Ovary (tissue), 9 donors: Measurements from ENCODE around the gene KIAA1328. TPM values are rescaled to one million over a fixed set of nuclear protein-coding genes. Genes with fewer than 3 reads are reported as not detected.
A peak's percentile ranks its signal among the peaks of the same experiment; 100 is the strongest.
"Not testable (repeated sequence)": the region's sequence is repeated elsewhere in the genome, so short reads cannot be mapped to it uniquely, and the experiment has no call there.

Source experiments
- DNase-seq, 5 donors: peaks; one replicate each; pipeline ENCODE4 v3.0.0-alpha.2; 2019 to 2020
- H3K27ac ChIP-seq, 2 donors: fragments of 200-600 bp; one replicate each; pipeline versions ENCODE4 v1.5.1 to v1.8.0; 2019 to 2022
- H3K27me3 ChIP-seq: fragments of 200-600 bp; one replicate; pipeline ENCODE4 v1.8.0; 2022
- H3K36me3 ChIP-seq: fragments of 200-600 bp; sonication (generic); one replicate; pipeline ENCODE4 v1.5.1; 2019
- H3K4me1 ChIP-seq: one replicate; pipeline ENCODE4 v1.8.1; 2013; ENCODE audit warnings: mild to moderate bottlenecking, moderate library complexity; ENCODE audit not compliant: insufficient read depth
- H3K4me3 ChIP-seq: fragments of 200-600 bp; sonication (generic); one replicate; pipeline ENCODE4 v1.5.1; 2017
- H3K9me3 ChIP-seq, 2 donors: fragments of 200-600 bp in 1 of 2; sonication (generic) in 1 of 2; one replicate each; pipeline versions ENCODE4 v1.5.1 to v1.8.1; 2013 to 2019; ENCODE audit warnings: mild to moderate bottlenecking in 1 of 2, moderate library complexity in 1 of 2
- CTCF ChIP-seq, 3 donors: fragments of 450-650 bp in 2 of 3; fragments of 200-600 bp in 1 of 3; IDR thresholded peaks; one replicate each; pipeline versions ENCODE4 v1.5.1 to v1.8.0; 2016 to 2022; ENCODE audit warnings: antibody characterized with exemption in 3 of 3, mild to moderate bottlenecking in 1 of 3
- EP300 ChIP-seq: sonication (generic); formaldehyde crosslinking; IDR thresholded peaks from one replicate; pipeline ENCODE4 v1.6.1; 2017; ENCODE audit warnings: antibody characterized with exemption
- POLR2A ChIP-seq: fragments of 450-650 bp; IDR thresholded peaks from one replicate; pipeline ENCODE4 v1.6.1; 2017; ENCODE audit warnings: antibody characterized with exemption, mild to moderate bottlenecking, moderate library complexity
- WGBS, 3 donors: extraction: QIAGEN DNeasy Blood & Tissue Kit in 1 of 3; methylation state at CpG; one replicate each; pipeline versions ENCODE4 v1.1.5 to v1.1.7; 2013 to 2017; 5-methylcytosine and 5-hydroxymethylcytosine counted together
- intact Hi-C, 4 donors: fragments of 100-400 bp; cut with DNase I; formaldehyde crosslinking; loops; one replicate each; pipeline versions ENCODE4 v1.11.0 to v1.15.1; 2022 to 2023
- polyA plus RNA-seq, 2 donors: library from polyadenylated mRNA; stranded (reverse); fragments of 200-250 nt in 1 of 2; fragments of 350-450 nt in 1 of 2; fragmentation: Illumina TruSeq in 1 of 2; extraction: RNeasy Lipid Tissue Mini Kit (QIAGEN cat#74804) in 1 of 2; gene quantifications; one replicate each; pipeline ENCODE4 v1.2.3, GENCODE V29; 2013 to 2014
- total RNA-seq, 7 donors: library from RNA; depleted of rRNA in 2 of 7; stranded (reverse); fragments of >200 nt in 2 of 7; fragmentation: NEBNext Ultra II Directional in 3 of 7; extraction: Animal tissue kit (Norgen Biotek cat#: 25700) in 3 of 7; gene quantifications; one replicate each; pipeline versions ENCODE4 v1.1.0 to v1.2.4, GENCODE V29; 2016 to 2023
- donor health status: DM: no; HTN: no; CAD: no; lungs with moderate emphysema.
- donor health status: DM: no; HTN: no; CAD: no.
- donor health status: Bipolar disorder and iron deficiency.
- donor health status: DM: yes; HTN: yes; CAD: no.
- donor health status: DM: no; HTN: no; CAD: no.
- donor health status: DM: yes; HTN: yes; CAD: no.

KIAA1328 gene
- total and polyA plus RNA-seq, 9 donors: 6.7 to 38.3 (median 18.7) TPM

- DNase-seq: peak in 2 of 5 donors; percentile 17 to 72
- peaks cover 7% of the 10 kb centered on the region for H3K4me1 ChIP-seq
- peak overlapping the region; percentile 2 to 9 for H3K27ac ChIP-seq
- WGBS, 3 donors: 28 to 43% (median 37%) methylated on average over 3 of the region's 3 CpGs
- H3K27me3 ChIP-seq: no peaks in the 10 kb centered on the region
- no peaks in the 10 kb centered on the region for H3K9me3 ChIP-seq
- intact Hi-C loops: loop anchor here in 1 of 4 donors (10.0 kb wide), 1 partner anchor 518 kb away; the partner anchor contains the start of gene FHOD3
- TF ChIP-seq POLR2A (no peak), EP300 (no peak), CTCF (IDR thresholded peaks at IDR 0.05) (no peak)
- H3K36me3 ChIP-seq: no peaks in the 10 kb centered on the region
- H3K4me3 ChIP-seq: no peak overlapping the region
These were observed 16.2 kb upstream of the KIAA1328 start for GRCh38 chr18:36812678-36813077.

DNA sequence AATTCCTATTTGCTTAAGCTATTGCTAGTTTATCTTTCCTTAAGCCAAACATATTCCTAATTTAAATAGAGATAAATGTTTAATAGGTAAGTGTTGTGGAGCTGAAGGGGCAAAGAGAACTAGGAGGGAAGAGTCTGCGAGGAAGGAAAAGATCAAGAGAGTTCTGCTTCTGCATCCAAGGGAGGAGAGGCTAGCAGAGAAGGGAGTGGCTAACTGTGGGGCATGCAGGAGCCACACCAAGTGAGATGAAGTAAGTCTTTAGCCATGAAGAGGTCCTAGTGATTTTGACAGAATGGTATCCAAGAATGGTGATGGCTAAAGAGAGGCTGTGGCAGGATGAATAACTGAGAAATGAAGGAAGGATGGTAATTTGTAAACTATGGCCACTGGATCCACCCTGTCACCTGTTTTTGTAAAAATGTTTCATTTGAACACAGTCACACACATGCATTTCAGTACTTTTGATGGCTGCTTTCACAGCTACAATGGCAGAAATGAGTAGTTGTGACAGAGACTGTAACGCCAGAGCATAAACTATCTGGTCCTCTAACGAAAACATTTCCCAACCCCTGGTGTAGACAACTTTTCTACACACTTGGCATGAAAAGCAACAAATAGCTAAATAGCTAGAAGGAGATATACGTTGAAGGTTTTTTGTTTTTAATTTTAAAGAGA, 15.7 kb upstream of the KIAA1328 start:
- WGBS, 3 donors: 67 to 74% (median 70%) methylated on average over 4 of the region's 4 CpGs
- TF ChIP-seq CTCF (IDR thresholded peaks at IDR 0.05) (no peak), EP300 (no peak), POLR2A (no peak)
- H3K4me3 ChIP-seq: no peak overlapping the region
- no peaks in the 10 kb centered on the region for H3K36me3 ChIP-seq
- no peak for DNase-seq
- no peaks in the 10 kb centered on the region for H3K27me3 ChIP-seq
- H3K9me3 ChIP-seq: no peaks in the 10 kb centered on the region
- intact Hi-C loops: loop anchor here in 1 of 4 donors (10.0 kb wide), 1 partner anchor 518 kb away; the partner anchor contains the start of gene FHOD3
- H3K27ac ChIP-seq: peak overlapping the region in 1 of 2 donors; percentile 2
- peaks cover 7% of the 10 kb centered on the region for H3K4me1 ChIP-seq

DNA sequence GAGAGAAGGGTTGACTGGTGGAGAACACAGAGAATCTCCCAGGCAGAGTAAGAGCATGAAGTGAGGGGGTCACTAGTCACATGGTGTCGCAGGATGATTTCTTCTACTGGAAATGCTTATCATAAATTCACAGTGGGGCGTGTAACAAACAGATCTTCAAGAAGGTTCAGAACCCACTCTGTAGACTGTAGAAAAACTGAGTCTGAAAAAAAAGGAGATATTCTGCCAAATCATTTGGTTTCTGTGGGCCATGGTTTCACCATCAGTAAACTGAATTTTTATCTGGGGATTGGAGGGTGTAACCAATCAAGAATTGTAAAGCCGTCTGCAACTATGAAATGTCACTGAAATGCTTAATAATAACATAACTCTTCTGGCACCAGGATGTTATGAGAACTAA, 15.1 kb upstream of the KIAA1328 start:
- no peak overlapping the region for H3K4me3 ChIP-seq
- no peak overlapping the region for H3K27ac ChIP-seq
- H3K36me3 ChIP-seq: no peaks in the 10 kb centered on the region
- H3K4me1 ChIP-seq: peaks cover 7% of the 10 kb centered on the region
- intact Hi-C loops: loop anchor here in 1 of 4 donors (10.0 kb wide), 1 partner anchor 519 kb away; the partner anchor contains the start of gene FHOD3
- no peak for DNase-seq
- WGBS, 3 donors: 80 to 85% (median 84%) methylated on average over 3 of the region's 3 CpGs
- no peaks in the 10 kb centered on the region for H3K9me3 ChIP-seq
- no peaks in the 10 kb centered on the region for H3K27me3 ChIP-seq
- TF ChIP-seq EP300 (no peak), POLR2A (no peak), CTCF (IDR thresholded peaks at IDR 0.05) (no peak)

DNA sequence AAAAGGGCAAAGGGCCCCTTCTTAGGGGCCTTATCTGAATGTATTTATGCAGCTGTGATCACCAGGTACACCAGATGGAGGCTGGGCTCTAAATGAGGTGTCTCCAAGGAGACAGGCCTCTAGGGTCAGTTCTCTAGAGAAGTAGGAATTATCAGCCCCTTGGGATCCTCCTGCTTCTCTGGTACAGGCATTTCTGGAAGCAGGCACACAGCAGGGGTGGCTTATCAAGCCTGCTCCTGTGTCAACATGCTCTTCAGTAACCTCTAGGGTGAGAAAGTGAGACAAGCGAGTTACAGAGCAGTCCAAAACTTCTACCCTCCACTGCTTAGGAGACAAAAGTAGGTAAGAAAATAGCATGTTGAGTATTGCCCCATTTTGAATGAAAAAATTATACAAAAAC, 13.9 kb upstream of the KIAA1328 start:
- no peak for TF ChIP-seq CTCF (IDR thresholded peaks at IDR 0.05)
- no peak for TF ChIP-seq EP300
- no peak for TF ChIP-seq POLR2A
- 71 to 97% (median 87%) methylated on average over 1 of the region's 1 CpG for WGBS, 3 donors
- H3K27ac ChIP-seq: no peak overlapping the region
- H3K9me3 ChIP-seq: no peaks in the 10 kb centered on the region
- no peak overlapping the region for H3K4me3 ChIP-seq
- H3K27me3 ChIP-seq: no peaks in the 10 kb centered on the region
- no peaks in the 10 kb centered on the region for H3K36me3 ChIP-seq
- no peak for DNase-seq
- H3K4me1 ChIP-seq: peaks cover 7% of the 10 kb centered on the region
- intact Hi-C loops: loop anchor here in 1 of 4 donors (5.0 to 10.0 kb wide), 2 partner anchors 218 to 520 kb away; partner anchors contain the start of gene FHOD3

- intact Hi-C loops: loop anchor here in 1 of 4 donors (5.0 to 10.0 kb wide), 2 partner anchors 219 to 521 kb away; partner anchors contain the start of gene FHOD3
- not testable (repeated sequence) for H3K4me1 ChIP-seq, H3K4me3 ChIP-seq
These were observed 12.8 kb upstream of the KIAA1328 start for GRCh38 chr18:36816096-36816495.

More at GRCh38 chr18:36816096-36816495, 12.8 kb upstream of the KIAA1328 start:
- H3K9me3 ChIP-seq, H3K36me3 ChIP-seq, H3K27me3 ChIP-seq, DNase-seq, H3K27ac ChIP-seq: not testable (repeated sequence)
